ENCODE measurements around the gene KCNMA1. TPM values are rescaled to one million over a fixed set of nuclear protein-coding genes. Genes with fewer than 3 reads are reported as not detected.

Gene KCNMA1
- total and polyA plus RNA-seq, 9 of the 15 experiments (the other 6 are each of a cell fraction or from before 2014, with no cell fraction given): 0.01 to 0.95 (median 0.15) TPM; not detected in 4

DNA sequence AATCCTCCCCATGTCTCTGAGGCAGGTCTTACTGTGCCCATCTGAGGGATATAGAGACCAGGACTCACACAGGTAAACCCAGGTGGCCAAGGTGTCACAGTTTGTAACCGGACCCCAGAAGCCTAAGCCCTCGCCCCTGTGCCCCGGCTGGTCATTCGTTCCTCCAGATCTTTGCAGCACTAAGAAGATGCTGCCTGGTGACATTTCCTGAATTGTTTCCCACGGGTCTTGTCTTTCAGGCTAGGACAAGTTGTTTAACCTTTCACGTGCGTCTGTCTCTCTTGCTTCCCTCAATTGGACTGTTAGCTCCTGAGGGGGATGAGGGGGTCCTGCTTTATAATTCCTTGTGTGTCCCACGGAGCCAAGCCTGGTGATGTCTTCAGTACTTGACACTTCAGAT is 158.0 kb downstream of the KCNMA1 start (continued):
- TF ChIP-seq, protein P1, sequence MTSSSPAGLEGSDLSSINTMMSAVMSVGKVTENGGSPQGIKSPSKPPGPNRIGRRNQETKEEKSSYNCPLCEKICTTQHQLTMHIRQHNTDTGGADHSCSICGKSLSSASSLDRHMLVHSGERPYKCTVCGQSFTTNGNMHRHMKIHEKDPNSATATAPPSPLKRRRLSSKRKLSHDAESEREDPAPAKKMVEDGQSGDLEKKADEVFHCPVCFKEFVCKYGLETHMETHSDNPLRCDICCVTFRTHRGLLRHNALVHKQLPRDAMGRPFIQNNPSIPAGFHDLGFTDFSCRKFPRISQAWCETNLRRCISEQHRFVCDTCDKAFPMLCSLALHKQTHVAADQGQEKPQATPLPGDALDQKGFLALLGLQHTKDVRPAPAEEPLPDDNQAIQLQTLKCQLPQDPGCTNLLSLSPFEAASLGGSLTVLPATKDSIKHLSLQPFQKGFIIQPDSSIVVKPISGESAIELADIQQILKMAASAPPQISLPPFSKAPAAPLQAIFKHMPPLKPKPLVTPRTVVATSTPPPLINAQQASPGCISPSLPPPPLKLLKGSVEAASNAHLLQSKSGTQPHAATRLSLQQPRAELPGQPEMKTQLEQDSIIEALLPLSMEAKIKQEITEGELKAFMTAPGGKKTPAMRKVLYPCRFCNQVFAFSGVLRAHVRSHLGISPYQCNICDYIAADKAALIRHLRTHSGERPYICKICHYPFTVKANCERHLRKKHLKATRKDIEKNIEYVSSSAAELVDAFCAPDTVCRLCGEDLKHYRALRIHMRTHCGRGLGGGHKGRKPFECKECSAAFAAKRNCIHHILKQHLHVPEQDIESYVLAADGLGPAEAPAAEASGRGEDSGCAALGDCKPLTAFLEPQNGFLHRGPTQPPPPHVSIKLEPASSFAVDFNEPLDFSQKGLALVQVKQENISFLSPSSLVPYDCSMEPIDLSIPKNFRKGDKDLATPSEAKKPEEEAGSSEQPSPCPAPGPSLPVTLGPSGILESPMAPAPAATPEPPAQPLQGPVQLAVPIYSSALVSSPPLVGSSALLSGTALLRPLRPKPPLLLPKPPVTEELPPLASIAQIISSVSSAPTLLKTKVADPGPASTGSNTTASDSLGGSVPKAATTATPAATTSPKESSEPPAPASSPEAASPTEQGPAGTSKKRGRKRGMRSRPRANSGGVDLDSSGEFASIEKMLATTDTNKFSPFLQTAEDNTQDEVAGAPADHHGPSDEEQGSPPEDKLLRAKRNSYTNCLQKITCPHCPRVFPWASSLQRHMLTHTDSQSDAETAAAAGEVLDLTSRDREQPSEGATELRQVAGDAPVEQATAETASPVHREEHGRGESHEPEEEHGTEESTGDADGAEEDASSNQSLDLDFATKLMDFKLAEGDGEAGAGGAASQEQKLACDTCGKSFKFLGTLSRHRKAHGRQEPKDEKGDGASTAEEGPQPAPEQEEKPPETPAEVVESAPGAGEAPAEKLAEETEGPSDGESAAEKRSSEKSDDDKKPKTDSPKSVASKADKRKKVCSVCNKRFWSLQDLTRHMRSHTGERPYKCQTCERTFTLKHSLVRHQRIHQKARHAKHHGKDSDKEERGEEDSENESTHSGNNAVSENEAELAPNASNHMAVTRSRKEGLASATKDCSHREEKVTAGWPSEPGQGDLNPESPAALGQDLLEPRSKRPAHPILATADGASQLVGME (CRISPR knock-in tag; IDR thresholded peaks at IDR 0.05): no peak
- TF ChIP-seq, protein P2, sequence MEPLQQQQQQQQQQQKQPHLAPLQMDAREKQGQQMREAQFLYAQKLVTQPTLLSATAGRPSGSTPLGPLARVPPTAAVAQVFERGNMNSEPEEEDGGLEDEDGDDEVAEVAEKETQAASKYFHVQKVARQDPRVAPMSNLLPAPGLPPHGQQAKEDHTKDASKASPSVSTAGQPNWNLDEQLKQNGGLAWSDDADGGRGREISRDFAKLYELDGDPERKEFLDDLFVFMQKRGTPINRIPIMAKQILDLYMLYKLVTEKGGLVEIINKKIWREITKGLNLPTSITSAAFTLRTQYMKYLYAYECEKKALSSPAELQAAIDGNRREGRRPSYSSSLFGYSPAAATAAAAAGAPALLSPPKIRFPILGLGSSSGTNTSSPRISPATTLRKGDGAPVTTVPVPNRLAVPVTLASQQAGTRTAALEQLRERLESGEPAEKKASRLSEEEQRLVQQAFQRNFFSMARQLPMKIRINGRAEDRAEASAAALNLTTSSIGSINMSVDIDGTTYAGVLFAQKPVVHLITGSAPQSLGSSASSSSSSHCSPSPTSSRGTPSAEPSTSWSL (CRISPR knock-in tag; IDR thresholded peaks at IDR 0.05; ENCODE audit: borderline replicate concordance): no peak
- TF ChIP-seq, protein P3, sequence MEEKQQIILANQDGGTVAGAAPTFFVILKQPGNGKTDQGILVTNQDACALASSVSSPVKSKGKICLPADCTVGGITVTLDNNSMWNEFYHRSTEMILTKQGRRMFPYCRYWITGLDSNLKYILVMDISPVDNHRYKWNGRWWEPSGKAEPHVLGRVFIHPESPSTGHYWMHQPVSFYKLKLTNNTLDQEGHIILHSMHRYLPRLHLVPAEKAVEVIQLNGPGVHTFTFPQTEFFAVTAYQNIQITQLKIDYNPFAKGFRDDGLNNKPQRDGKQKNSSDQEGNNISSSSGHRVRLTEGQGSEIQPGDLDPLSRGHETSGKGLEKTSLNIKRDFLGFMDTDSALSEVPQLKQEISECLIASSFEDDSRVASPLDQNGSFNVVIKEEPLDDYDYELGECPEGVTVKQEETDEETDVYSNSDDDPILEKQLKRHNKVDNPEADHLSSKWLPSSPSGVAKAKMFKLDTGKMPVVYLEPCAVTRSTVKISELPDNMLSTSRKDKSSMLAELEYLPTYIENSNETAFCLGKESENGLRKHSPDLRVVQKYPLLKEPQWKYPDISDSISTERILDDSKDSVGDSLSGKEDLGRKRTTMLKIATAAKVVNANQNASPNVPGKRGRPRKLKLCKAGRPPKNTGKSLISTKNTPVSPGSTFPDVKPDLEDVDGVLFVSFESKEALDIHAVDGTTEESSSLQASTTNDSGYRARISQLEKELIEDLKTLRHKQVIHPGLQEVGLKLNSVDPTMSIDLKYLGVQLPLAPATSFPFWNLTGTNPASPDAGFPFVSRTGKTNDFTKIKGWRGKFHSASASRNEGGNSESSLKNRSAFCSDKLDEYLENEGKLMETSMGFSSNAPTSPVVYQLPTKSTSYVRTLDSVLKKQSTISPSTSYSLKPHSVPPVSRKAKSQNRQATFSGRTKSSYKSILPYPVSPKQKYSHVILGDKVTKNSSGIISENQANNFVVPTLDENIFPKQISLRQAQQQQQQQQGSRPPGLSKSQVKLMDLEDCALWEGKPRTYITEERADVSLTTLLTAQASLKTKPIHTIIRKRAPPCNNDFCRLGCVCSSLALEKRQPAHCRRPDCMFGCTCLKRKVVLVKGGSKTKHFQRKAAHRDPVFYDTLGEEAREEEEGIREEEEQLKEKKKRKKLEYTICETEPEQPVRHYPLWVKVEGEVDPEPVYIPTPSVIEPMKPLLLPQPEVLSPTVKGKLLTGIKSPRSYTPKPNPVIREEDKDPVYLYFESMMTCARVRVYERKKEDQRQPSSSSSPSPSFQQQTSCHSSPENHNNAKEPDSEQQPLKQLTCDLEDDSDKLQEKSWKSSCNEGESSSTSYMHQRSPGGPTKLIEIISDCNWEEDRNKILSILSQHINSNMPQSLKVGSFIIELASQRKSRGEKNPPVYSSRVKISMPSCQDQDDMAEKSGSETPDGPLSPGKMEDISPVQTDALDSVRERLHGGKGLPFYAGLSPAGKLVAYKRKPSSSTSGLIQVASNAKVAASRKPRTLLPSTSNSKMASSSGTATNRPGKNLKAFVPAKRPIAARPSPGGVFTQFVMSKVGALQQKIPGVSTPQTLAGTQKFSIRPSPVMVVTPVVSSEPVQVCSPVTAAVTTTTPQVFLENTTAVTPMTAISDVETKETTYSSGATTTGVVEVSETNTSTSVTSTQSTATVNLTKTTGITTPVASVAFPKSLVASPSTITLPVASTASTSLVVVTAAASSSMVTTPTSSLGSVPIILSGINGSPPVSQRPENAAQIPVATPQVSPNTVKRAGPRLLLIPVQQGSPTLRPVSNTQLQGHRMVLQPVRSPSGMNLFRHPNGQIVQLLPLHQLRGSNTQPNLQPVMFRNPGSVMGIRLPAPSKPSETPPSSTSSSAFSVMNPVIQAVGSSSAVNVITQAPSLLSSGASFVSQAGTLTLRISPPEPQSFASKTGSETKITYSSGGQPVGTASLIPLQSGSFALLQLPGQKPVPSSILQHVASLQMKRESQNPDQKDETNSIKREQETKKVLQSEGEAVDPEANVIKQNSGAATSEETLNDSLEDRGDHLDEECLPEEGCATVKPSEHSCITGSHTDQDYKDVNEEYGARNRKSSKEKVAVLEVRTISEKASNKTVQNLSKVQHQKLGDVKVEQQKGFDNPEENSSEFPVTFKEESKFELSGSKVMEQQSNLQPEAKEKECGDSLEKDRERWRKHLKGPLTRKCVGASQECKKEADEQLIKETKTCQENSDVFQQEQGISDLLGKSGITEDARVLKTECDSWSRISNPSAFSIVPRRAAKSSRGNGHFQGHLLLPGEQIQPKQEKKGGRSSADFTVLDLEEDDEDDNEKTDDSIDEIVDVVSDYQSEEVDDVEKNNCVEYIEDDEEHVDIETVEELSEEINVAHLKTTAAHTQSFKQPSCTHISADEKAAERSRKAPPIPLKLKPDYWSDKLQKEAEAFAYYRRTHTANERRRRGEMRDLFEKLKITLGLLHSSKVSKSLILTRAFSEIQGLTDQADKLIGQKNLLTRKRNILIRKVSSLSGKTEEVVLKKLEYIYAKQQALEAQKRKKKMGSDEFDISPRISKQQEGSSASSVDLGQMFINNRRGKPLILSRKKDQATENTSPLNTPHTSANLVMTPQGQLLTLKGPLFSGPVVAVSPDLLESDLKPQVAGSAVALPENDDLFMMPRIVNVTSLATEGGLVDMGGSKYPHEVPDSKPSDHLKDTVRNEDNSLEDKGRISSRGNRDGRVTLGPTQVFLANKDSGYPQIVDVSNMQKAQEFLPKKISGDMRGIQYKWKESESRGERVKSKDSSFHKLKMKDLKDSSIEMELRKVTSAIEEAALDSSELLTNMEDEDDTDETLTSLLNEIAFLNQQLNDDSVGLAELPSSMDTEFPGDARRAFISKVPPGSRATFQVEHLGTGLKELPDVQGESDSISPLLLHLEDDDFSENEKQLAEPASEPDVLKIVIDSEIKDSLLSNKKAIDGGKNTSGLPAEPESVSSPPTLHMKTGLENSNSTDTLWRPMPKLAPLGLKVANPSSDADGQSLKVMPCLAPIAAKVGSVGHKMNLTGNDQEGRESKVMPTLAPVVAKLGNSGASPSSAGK (IDR thresholded peaks at IDR 0.05): no peak
- TF ChIP-seq ZNF764 (CRISPR knock-in tag; IDR thresholded peaks at IDR 0.05; ENCODE audit: low read depth) (no peak), TOE1 (IDR thresholded peaks at IDR 0.05; ENCODE audit: borderline replicate concordance) (no peak), TOE1 (CRISPR knock-in tag; IDR thresholded peaks at IDR 0.05; ENCODE audit: borderline replicate concordance, low read depth) (no peak), ETV5 (CRISPR knock-in tag; IDR thresholded peaks at IDR 0.05; ENCODE audit: low read depth) (no peak), NELFE (IDR thresholded peaks at IDR 0.05; ENCODE audit: insufficient read depth, insufficient read length) (no peak)
